Stimulated activated CD4-positive, alpha-beta T cell treated with anti-CD3 and anti-CD28 coated beads, Interleukin-12 subunit alpha, Interleukin-12 subunit beta, amount 100 ng/mL, for 4 hours (primary cell): ENCODE measurements around the gene PDS5A.
"Not testable (repeated sequence)": the region's sequence is repeated elsewhere in the genome, so short reads cannot be mapped to it uniquely, and the experiment has no call there.

Source experiments
- DNase-seq: peaks from one replicate; pipeline ENCODE4 v3.0.0-alpha.2; 2020

PDS5A gene

GRCh38 chr4:39823191-39823590 is 154.5 kb downstream of the PDS5A start:
- no peak for DNase-seq

DNA sequence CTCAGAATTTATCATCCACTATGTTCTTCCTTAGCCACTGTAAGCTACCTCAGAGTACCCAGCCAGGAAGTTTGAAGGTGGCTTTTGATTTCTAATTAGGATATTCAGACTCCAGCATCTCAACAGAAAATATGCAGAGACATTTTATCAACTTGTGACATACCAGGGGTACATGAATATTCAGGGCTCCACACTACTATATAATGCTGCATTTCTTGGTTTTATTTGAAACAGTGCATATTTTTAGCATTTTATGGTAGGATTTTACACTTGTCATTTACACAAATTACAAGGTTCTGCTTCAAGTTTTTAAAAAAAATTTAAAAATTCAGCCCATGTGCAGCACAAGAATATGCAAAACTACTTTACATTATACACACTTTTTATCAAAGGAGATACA is 155.0 kb downstream of the PDS5A start:
- DNase-seq: no peak

DNA sequence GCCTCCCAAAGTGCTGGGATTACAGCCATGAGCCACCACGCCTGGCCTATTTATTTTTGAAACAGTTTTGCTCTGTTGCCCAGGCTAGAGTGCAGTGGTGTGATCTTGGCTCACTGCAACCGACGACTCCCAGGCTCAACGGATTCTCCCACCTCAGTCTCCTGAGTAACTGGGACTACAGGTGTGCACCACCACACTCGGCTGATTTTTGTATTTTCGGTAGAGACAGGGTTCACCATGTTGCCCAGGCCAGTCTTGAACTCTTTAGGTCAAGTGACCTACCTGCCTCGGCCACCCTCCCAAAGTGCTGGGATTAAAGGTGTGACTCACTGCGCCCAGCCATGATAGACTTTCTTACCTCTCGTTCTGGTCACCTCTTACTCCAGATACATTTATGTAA is 155.8 kb downstream of the PDS5A start:
- DNase-seq: no peak

- no peak for DNase-seq
These were observed 157.5 kb downstream of the PDS5A start for GRCh38 chr4:39820186-39820585.

- DNase-seq: no peak
These were observed 159.1 kb downstream of the PDS5A start for GRCh38 chr4:39818646-39819045.

GRCh38 chr4:39814403-39815185 is 163.1 kb downstream of the PDS5A start:
- DNase-seq: no peak

DNA sequence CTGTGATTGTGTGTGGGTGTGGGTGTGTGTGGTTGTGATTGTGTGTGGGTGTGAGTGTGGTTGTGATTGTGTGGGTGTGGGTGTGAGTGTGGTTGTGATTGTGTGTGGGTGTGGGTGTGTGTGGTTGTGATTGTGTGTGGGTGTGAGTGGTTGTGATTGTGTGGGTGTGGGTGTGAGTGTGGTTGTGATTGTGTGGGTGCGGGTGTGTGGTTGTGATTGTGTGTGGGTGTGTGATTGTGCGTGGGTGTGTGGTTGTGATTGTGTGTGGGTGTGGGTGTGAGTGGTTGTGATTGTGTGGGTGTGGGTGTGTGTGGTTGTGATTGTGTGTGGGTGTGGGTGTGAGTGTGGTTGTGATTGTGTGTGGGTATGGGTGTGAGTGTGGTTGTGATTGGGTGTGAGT is 163.9 kb downstream of the PDS5A start:
- not testable (repeated sequence) for DNase-seq

DNA sequence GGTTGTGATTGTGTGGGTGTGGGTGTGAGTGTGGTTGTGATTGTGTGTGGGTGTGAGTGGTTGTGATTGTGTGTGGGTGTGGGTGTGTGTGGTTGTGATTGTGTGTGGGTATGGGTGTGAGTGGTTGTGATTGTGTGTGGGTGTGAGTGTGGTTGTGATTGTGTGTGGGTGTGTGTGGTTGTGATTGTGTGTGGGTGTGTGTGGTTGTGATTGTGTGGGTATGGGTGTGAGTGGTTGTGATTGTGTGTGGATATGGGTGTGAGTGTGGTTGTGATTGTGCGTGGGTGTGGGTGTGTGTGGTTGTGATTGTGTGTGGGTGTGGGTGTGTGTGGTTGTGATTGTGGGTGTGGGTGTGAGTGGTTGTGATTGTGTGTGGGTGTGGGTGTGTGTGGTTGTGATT is 164.7 kb downstream of the PDS5A start:
- DNase-seq: not testable (repeated sequence)

- DNase-seq: no peak
These were observed 165.2 kb downstream of the PDS5A start for GRCh38 chr4:39812500-39812899.

DNA sequence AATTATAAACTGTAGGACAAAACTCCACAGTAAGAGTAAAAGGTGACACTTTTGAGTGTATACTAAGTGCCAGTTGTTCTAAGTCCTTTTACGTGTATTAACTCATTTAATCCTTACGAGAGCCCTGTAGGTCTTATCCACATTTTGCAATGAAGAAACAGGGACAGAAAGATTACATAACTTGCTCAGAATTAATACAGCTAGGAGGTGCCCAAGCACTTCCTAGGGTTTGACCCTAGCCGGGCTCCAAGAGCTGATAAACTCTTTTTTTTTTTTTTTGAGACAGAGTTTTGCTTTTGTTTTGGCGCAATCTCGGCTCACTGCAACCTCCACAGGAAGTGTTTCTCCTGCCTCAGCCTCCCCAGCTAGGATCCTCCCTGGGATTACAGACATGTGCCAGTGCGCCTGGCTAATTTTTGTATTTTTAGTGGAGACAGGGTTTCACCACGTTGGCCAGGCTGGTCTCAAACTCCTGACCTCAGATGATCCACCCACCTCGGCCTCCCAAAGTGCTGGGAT is 169.4 kb downstream of the PDS5A start:
- DNase-seq: no peak

- DNase-seq: no peak
These were observed 175.7 kb downstream of the PDS5A start for GRCh38 chr4:39802005-39802404.

DNA sequence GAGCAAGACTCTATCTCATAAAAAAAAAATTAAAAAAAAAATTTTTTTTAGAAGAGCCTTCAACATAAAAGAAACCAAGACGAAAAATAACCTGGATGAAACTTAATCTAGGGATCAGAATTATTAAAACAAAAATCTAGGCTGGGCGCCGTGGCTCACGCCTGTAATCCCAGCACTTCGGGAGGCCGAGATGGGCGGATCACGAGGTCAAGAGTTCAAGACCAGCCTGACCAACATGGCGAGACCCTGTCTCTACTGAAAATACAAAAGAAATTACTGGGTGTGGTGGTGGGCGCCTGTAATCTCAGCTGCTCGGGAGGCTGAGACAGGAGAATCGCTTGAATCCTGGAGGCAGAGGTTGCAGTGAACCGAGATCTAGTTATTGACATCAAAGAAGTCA is 184.7 kb downstream of the PDS5A start:
- not testable (repeated sequence) for DNase-seq

DNA sequence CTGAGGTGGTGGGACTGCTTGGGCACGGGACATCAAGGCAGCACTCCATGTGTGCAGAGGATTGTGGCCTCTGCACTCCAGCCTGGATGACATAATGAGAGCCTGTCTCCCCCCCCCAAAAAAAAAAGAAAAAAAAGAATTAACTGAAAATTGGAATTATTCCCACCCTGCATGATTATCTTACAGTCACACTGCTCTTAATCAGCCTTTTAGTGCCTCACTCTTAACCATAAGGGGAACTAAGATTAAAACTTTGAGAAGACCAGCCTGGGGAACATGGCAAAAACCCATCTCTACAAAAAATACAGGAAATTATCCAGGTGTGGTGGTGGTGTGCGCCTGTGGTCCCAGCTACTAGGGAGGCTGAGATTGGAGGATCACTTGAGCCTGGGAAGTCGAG is 185.2 kb downstream of the PDS5A start:
- DNase-seq: no peak

- DNase-seq: no peak
These were observed 185.6 kb downstream of the PDS5A start for GRCh38 chr4:39792128-39792527.

DNA sequence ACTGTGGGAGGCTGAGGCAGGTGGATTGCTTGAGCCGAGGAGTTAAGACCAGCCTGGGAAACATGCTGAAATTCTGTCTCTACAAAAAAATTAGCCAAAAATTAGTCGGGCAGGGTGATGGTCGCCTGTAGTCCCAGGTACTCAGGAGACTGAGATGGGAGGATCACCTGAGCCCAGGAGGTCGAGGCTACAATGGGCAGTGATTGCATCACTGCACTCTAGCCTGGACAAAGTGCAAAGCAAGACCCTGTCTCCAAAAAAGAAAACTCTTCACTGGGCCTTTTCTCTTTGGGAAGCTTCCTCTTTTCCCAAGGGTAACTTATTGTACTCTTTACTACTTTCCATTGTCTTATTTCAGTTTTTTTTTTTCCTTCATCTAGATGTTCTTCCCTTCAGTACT is 190.9 kb downstream of the PDS5A start:
- DNase-seq: no peak

GRCh38 chr4:39785083-39785482 is 192.6 kb downstream of the PDS5A start:
- no peak for DNase-seq

- not testable (repeated sequence) for DNase-seq
These were observed 195.7 kb downstream of the PDS5A start for GRCh38 chr4:39781988-39782387.
